Colonic mucosa (tissue), 4 donors: ENCODE results near the gene C1QTNF8. TPM values are rescaled to one million over a fixed set of nuclear protein-coding genes. Genes with fewer than 3 reads are reported as not detected.

Experiments
- DNase-seq: peaks from one replicate; pipeline ENCODE4 v3.0.0-alpha.2; 2020
- H3K27ac ChIP-seq: fragments of 200-600 bp; one replicate; pipeline ENCODE4 v1.8.0; 2021
- H3K27me3 ChIP-seq: fragments of 200-600 bp; one replicate; pipeline ENCODE4 v1.8.0; 2021
- H3K36me3 ChIP-seq: fragments of 200-600 bp; one replicate; pipeline ENCODE4 v1.8.0; 2021
- H3K4me1 ChIP-seq: fragments of 200-600 bp; one replicate; pipeline ENCODE4 v1.8.0; 2021; ENCODE audit warnings: mild to moderate bottlenecking
- H3K4me3 ChIP-seq: fragments of 200-600 bp; one replicate; pipeline ENCODE4 v1.8.0; 2021
- H3K9ac ChIP-seq, 2 donors: one replicate each; pipeline ENCODE4 v1.7.0; 2013; ENCODE audit warnings: control low read depth in 2 of 2, low read depth in 2 of 2, low read length in 2 of 2
- H3K9me3 ChIP-seq: fragments of 200-600 bp; one replicate; pipeline ENCODE4 v1.8.0; 2021
- intact Hi-C: fragments of 100-400 bp; cut with DNase I; formaldehyde crosslinking; loops from one replicate; pipeline ENCODE4 v1.14.1; 2022
- total RNA-seq, 2 donors: library from RNA; stranded (reverse); fragmentation: NEBNext Ultra II Directional in 1 of 2; extraction: Animal tissue kit (Norgen Biotek cat#: 25700) in 1 of 2; gene quantifications; one replicate each; pipeline ENCODE4 v1.2.1, GENCODE V29; 2021
- TF ChIP-seq, protein P1 (sequence below): fragments of 200-600 bp; IDR thresholded peaks from one replicate; pipeline ENCODE4 v1.8.0; 2022; ENCODE audit warnings: antibody characterized with exemption, mild to moderate bottlenecking
- donor health status: healthy.
- donor health status: DM: no; HTN: no; CAD: no.
- donor health status: DM: no; HTN: no; CAD: no.

The C1QTNF8 gene
- total RNA-seq, 2 donors from 2014 or later, result not detected

DNA sequence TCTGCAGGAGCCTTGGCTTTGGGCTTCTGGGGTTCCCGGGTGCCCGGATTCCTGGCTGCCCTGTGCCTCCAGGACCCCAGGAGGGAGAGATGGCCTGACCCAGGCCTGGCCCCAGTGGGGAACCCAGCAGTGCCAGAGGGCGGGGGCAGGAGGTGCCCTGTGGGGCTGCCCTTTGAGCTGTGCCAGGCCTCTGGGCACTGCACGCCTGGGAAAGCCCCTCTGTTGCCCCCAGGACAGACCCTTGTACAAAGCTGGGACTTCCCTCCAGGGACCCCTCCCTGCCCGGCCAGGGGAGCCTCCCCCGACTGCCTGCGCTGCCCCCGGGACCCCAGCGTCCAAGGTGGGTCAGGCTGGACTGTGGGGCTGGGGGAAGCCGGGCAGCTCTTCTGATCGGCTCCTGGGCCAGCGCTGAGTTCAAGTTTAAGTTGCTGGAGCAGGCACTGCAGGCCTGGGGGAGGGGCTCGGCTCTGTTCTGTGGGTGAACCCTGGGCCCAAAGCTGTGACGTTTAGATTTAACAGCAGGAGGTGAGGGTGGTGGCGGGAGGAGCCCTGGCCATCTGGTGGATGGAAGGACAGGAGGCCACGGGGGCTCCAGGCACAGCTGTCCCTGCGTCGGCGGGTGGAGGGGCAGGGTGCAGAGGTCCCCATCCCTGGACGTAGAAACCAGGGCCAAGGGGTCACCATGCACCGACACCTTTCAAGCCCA lies 27.6 kb upstream of the C1QTNF8 start:
- Histone ChIP-seq H3K4me1 (no peaks in the 10 kb centered on the region), H3K4me3 (no peak overlapping the region), H3K9ac (no peak overlapping the region), H3K9me3 (no peaks in the 10 kb centered on the region), H3K36me3 (no peaks in the 10 kb centered on the region), H3K27ac (no peak overlapping the region), H3K27me3 (no peaks in the 10 kb centered on the region)
- TF ChIP-seq, protein P1, sequence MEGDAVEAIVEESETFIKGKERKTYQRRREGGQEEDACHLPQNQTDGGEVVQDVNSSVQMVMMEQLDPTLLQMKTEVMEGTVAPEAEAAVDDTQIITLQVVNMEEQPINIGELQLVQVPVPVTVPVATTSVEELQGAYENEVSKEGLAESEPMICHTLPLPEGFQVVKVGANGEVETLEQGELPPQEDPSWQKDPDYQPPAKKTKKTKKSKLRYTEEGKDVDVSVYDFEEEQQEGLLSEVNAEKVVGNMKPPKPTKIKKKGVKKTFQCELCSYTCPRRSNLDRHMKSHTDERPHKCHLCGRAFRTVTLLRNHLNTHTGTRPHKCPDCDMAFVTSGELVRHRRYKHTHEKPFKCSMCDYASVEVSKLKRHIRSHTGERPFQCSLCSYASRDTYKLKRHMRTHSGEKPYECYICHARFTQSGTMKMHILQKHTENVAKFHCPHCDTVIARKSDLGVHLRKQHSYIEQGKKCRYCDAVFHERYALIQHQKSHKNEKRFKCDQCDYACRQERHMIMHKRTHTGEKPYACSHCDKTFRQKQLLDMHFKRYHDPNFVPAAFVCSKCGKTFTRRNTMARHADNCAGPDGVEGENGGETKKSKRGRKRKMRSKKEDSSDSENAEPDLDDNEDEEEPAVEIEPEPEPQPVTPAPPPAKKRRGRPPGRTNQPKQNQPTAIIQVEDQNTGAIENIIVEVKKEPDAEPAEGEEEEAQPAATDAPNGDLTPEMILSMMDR, result no peak
- no peak for DNase-seq
- intact Hi-C loops, result no loop called here

DNA sequence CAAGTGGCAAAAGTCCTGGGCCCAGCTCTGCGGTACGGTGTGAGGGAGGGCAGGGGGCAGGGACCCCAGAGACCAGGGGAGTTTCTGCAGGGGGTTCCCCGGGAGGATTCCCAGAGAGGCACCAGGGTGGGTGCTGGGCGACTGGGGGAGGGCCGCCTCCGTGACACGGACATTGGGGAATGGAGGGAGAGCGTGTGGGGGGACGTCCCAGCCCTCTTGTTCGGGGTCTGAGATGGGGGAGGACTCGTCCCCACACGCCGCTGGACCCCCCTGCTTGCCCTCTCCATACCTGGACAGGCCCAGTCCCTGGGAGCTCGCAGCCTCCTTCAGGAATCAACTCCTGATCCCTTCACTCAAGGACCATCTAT lies 26.3 kb upstream of the C1QTNF8 start:
- no peak for DNase-seq
- no peaks in the 10 kb centered on the region for H3K27me3 ChIP-seq

DNA sequence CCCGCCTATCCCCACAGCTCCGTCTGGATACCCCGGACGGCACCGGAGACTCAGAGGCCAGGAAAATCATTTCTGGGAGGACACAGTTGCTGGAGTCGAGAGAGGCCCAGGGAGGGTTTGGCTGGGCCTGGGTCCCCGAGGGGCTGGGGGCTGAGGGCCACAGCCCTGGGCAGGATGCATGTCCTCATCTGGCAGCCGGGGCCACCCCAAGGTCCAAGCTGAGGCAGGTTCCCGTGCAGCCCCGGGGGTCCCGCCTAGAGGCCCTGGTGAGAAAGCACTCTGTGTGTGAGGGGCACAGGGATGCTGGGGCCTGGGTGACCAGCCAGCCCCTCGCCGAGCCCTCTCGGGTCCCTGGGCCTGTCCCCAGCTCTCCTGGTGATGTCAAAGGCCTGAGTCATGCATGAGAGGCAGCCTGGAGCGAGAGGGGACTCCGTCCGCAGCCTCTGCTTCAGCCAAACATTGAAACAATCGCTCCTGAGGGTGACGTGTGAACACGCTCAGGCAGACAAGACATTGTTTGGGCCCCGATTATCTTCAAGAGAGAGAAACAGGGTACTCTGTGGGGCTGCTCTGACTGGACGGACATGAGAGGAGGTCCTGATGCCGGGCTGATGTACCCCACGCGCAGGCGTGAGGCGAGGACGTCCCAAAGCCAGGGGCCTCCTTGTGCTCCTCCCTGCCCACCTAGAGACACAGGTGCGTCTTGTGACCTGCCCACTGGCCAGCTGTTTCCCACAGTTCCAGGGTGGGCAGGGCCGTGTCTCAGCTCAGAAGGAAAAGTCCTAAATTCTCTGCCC lies 25.8 kb upstream of the C1QTNF8 start:
- intact Hi-C loops, result no loop called here
- Histone ChIP-seq H3K27ac (no peak overlapping the region), H3K4me3 (no peak overlapping the region), H3K36me3 (no peaks in the 10 kb centered on the region), H3K9ac (no peak overlapping the region), H3K4me1 (no peaks in the 10 kb centered on the region), H3K27me3 (no peaks in the 10 kb centered on the region), H3K9me3 (no peaks in the 10 kb centered on the region)
- no peak for DNase-seq
- TF ChIP-seq, protein P1, result no peak

More for the DNA sequence above, 26.3 kb upstream of the C1QTNF8 start:
- no peak overlapping the region for H3K27ac ChIP-seq
- no peaks in the 10 kb centered on the region for H3K4me1 ChIP-seq
- H3K9ac ChIP-seq, result no peak overlapping the region
- intact Hi-C loops, result no loop called here
- H3K4me3 ChIP-seq, result no peak overlapping the region
- H3K9me3 ChIP-seq, result no peaks in the 10 kb centered on the region
- H3K36me3 ChIP-seq, result no peaks in the 10 kb centered on the region
- TF ChIP-seq, protein P1, result no peak

DNA sequence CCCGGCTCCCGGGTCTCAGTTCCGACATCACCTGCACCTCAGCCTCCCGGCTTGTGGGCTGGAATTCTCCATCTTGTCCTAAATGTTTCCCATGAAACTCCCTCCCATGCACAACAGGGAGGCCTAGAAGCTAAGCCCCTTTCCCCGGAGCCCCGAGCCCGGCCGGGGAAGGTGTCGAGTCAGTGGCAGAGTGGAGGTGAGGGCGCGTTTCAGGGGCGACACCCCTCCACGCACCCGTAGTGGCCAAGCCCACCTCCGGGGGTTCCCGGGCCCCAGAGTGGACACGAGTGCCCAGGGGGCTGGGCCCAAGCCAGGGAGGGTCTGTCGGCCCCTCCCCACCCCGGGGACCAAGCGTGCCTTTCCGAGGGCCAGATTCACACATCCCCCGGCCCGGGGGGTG lies 25.0 kb upstream of the C1QTNF8 start:
- Histone ChIP-seq H3K4me1 (no peaks in the 10 kb centered on the region), H3K9me3 (no peaks in the 10 kb centered on the region), H3K27ac (no peak overlapping the region), H3K27me3 (no peaks in the 10 kb centered on the region), H3K4me3 (no peak overlapping the region), H3K36me3 (no peaks in the 10 kb centered on the region), H3K9ac (no peak overlapping the region)
- TF ChIP-seq, protein P1, result no peak
- intact Hi-C loops, result no loop called here
- no peak for DNase-seq

DNA sequence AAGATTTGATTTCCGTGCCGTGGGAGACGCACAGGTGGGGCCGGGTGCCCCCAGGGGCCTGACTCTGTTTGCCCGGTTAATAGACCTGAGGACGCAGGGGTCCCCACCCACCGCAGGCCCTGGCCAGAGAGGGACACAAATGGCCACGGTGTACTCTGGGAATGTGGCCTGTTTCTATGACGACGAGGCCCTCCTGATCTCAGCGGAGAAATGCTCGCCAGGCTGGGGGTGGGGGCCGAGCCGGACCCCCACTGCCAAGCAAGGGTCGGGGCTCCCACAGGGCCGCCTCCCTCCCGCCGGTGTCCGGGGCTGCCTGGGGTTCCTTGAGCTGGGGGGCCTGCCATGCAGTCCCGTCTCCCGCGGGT lies 24.5 kb upstream of the C1QTNF8 start:
- H3K9ac ChIP-seq, result no peak overlapping the region
- H3K27me3 ChIP-seq, result no peaks in the 10 kb centered on the region
- TF ChIP-seq, protein P1, result no peak
- no peaks in the 10 kb centered on the region for H3K9me3 ChIP-seq
- H3K27ac ChIP-seq, result no peak overlapping the region
- no peaks in the 10 kb centered on the region for H3K4me1 ChIP-seq
- DNase-seq, result no peak
- intact Hi-C loops, result no loop called here
- H3K36me3 ChIP-seq, result no peaks in the 10 kb centered on the region
- H3K4me3 ChIP-seq, result no peak overlapping the region
